Measurements from ENCODE around the gene FAM25G.

FAM25G gene

DNA sequence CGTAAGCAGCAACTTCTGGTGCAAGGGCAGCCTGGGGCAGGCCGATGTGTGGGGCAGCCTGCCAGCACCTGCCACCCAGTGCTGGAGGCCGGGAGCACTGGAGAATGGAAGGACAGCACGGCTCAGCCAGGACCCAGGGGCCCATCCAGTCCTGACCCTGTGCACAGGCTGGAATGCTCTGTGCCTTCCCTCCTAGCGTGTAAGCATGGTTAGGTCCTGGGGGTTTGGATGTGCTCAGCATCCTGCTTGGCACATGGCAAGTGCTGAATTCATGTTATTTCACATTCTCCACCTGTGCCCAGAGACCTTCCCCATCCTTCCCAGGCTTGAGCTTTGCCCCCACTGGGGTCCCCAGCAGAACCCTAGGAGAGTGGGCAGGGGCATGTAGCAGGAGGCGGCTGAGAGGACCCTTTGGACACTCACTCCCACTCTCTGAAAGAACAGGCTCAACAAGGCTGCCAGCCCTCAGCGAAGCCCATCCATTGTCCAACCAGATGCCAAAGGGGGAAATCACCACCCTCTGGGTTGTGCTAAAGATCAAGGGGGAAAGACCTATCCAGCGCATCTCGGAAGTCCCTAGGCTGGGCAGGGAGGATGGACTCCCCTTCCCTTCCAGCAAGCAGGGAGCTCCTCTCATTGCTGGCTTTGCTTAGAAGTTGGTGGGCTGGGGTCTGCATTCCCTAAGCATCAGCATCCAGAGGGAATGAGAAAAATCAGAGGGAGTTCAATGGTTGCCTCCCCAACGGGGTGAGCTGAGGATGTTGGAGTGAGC is 37.3 kb downstream of the FAM25G start:
- no peak overlapping the region for H3K4me3 ChIP-seq (ENCODE audit: extremely low read depth, insufficient read depth, low read length, poor library complexity, severe bottlenecking)
- WGBS, 2 experiments (ENCODE audit: insufficient coverage in 2 of 2), result 87 to 94% methylated on average over 8 to 9 of the region's 10 CpGs
- no peaks in the 10 kb centered on the region for H3K36me3 ChIP-seq (ENCODE audit: control insufficient read depth, insufficient read depth, low read length)
- no peaks in the 10 kb centered on the region for H3K9me3 ChIP-seq (ENCODE audit: control insufficient read depth, low read length)
- peaks cover 7% of the 10 kb centered on the region for H3K4me1 ChIP-seq (ENCODE audit: control insufficient read depth, insufficient read depth, low read length, poor library complexity, severe bottlenecking)
- H3K27ac ChIP-seq (ENCODE audit: low read depth, low read length, severe bottlenecking), result no peak overlapping the region

DNA sequence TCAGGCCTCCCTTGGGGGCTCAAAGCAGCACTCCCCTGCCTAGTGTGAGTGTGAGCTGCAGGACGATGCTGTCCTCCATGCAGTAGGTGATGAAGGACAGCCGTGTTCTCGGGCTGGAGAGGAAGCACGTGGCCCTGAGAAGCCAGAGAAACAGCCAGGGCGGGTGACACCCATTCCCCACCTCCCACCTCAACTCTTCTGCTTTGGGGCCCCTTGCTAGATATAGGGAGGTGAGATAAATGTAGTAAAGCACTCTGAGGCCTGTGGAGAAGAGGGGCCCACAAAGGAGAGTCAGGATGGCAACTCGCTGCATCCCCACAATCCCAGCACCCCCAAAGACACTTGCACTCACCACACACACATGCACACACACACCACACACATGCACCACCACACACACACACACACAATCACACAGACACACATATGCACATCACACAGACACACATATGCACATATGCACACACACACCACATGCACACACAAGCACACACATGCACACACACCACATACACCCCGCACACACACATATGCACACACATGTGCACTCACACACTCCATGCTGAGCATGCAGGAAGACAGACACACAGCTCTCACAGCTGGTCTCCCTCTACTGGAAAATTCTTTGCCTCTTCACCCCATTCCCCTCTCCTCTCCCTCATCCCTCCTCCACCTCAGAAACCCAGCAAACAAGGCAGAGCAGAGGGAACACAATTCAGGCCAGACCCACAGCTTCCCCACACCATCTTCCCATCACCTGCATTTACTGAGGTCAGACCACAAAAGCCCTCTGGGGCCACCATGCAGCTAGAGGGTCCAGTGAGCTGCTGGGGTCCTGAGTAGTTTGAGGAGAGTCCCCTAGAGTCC is 38.1 kb downstream of the FAM25G start:
- H3K4me1 ChIP-seq (ENCODE audit: control insufficient read depth, insufficient read depth, low read length, poor library complexity, severe bottlenecking), result peaks cover 7% of the 10 kb centered on the region
- WGBS, 2 experiments (ENCODE audit: insufficient coverage in 2 of 2), result 85 to 90% methylated on average over 1 to 4 of the region's 7 CpGs
- no peaks in the 10 kb centered on the region for H3K36me3 ChIP-seq (ENCODE audit: control insufficient read depth, insufficient read depth, low read length)
- no peak overlapping the region for H3K4me3 ChIP-seq (ENCODE audit: extremely low read depth, insufficient read depth, low read length, poor library complexity, severe bottlenecking)
- no peak overlapping the region for H3K27ac ChIP-seq (ENCODE audit: low read depth, low read length, severe bottlenecking)
- no peaks in the 10 kb centered on the region for H3K9me3 ChIP-seq (ENCODE audit: control insufficient read depth, low read length)

DNA sequence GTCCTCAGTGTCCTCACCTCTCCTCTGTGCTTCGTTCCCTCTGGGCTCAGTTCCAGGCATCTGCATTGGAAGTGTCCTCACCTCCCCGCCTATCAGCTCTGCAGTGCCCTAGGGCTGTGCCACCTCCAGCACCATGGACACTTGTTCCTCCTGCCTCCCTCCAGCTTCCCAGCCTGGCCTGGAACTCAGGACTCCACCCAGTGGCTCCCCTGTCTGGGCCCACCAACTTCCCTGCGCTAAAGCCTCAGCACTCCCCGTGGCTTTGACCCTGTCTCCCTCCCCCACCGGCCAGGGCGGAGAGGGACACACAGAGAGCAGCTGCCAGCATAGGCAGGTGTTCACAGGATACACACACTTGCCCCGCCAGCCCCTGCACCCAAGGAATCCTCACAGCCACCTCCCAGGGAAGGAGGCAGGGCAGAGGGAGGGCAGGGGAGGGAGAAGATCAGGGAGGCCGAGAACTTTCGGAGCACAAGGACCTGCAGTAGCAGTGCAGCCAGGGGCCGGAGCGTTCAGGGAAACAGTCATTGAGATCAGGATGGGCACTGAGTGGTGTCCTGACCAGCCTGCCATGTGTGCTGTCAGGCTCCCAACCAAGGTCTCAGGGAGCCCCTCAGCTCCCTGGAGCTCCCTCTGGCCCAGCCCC is 38.9 kb downstream of the FAM25G start:
- H3K4me3 ChIP-seq (ENCODE audit: extremely low read depth, insufficient read depth, low read length, poor library complexity, severe bottlenecking), result no peak overlapping the region
- H3K4me1 ChIP-seq (ENCODE audit: control insufficient read depth, insufficient read depth, low read length, poor library complexity, severe bottlenecking), result peaks cover under 1% of the 10 kb centered on the region
- H3K9me3 ChIP-seq (ENCODE audit: control insufficient read depth, low read length), result no peaks in the 10 kb centered on the region
- no peaks in the 10 kb centered on the region for H3K36me3 ChIP-seq (ENCODE audit: control insufficient read depth, insufficient read depth, low read length)
- WGBS, 2 experiments (ENCODE audit: insufficient coverage in 2 of 2), result 74 to 79% methylated on average over 9 to 10 of the region's 11 CpGs
- no peak overlapping the region for H3K27ac ChIP-seq (ENCODE audit: low read depth, low read length, severe bottlenecking)

DNA sequence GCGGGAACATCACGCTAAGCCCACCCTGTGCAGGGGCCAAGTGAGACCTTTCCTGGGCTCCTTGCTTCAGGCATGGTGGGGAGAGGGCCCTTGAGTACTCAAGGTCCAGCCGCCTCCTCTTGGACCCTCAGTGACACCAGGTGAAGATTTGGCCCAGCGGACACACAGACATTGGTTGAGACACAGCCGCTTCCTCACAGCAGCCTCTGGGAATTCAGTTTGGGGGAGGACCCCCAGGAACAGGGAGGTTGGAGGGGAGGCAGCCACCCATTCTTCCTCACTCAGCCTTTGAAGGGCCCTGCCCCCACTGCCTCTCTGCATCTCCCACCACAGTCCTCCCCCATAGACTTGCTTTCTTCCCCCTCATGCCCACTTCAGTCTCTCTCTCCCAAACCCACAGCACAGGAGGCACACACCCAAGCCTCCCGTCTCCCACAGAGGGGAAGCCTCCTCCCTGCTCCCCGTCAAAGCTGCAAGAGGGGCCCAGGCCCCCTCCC is 39.5 kb downstream of the FAM25G start:
- no peak overlapping the region for H3K4me3 ChIP-seq (ENCODE audit: extremely low read depth, insufficient read depth, low read length, poor library complexity, severe bottlenecking)
- WGBS, 2 experiments (ENCODE audit: insufficient coverage in 2 of 2), result 85 to 87% methylated on average over 5 to 7 of the region's 7 CpGs
- no peaks in the 10 kb centered on the region for H3K36me3 ChIP-seq (ENCODE audit: control insufficient read depth, insufficient read depth, low read length)
- H3K4me1 ChIP-seq (ENCODE audit: control insufficient read depth, insufficient read depth, low read length, poor library complexity, severe bottlenecking), result no peaks in the 10 kb centered on the region
- no peak overlapping the region for H3K27ac ChIP-seq (ENCODE audit: low read depth, low read length, severe bottlenecking)
- no peaks in the 10 kb centered on the region for H3K9me3 ChIP-seq (ENCODE audit: control insufficient read depth, low read length)

DNA sequence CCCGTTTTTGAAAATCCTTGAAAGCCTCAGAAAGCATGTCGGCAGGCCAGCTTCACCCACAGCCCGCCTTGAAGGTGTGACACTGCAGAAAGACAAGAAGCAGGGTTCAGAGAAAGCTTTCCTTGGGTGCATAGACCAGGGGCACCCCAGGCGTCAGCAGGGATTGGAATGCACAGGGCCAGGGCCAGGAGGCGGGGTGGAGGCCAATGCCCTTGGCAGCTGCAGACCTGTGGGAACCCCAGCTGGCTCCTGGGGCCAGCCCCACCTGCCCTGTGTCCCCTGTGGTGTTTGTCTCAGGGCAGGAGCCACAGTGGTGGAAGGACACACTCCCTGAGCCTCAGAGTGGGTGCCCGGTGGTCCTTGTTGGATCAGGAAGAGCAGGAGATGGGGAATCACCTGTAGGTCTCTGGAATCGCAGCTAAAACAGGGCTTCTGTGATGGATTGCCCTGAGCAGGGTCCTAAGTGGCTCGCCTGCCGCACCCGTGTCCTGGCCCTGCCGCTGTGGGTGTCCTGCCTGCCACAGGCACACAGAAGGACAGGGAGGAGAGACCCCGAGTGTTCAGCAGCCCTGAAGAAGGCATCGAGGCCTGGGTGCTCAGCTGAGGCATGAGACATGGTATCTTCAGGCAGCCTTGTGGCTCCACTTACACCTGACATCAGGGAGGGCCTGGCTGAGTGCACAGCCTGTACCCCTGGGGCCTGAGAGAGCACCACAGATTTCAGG is 40.1 kb downstream of the FAM25G start:
- H3K27ac ChIP-seq (ENCODE audit: low read depth, low read length, severe bottlenecking), result no peak overlapping the region
- no peaks in the 10 kb centered on the region for H3K36me3 ChIP-seq (ENCODE audit: control insufficient read depth, insufficient read depth, low read length)
- H3K4me3 ChIP-seq (ENCODE audit: extremely low read depth, insufficient read depth, low read length, poor library complexity, severe bottlenecking), result no peak overlapping the region
- no peaks in the 10 kb centered on the region for H3K4me1 ChIP-seq (ENCODE audit: control insufficient read depth, insufficient read depth, low read length, poor library complexity, severe bottlenecking)
- WGBS, 2 experiments (ENCODE audit: insufficient coverage in 2 of 2), result 89 to 95% methylated on average over 11 to 13 of the region's 13 CpGs
- peaks cover 5% of the 10 kb centered on the region for H3K9me3 ChIP-seq (ENCODE audit: control insufficient read depth, low read length)

DNA sequence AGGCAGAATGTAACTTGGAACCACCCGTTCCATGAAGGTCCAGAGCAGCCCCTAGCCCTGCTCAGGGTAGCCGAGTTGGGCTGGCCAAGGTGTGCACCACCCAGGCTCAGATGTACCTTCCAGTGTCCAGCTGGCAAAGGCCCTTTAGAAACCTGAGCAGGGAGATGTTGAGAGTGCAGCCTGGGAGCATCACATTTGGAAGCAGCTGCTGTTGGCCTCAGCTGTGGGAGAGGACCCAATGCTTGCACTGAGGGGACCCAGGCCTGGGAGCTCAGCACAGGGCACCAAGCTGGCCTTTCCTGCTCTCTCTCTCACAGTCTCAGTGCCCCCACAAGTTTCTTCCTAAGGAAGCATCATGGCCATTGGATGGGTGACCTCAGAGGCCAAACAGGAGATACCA is 41.1 kb downstream of the FAM25G start:
- Histone ChIP-seq H3K27ac (ENCODE audit: low read depth, low read length, severe bottlenecking) (no peak overlapping the region), H3K4me3 (ENCODE audit: extremely low read depth, insufficient read depth, low read length, poor library complexity, severe bottlenecking) (no peak overlapping the region)
- 90 to 96% methylated on average over 2 of the region's 2 CpGs for WGBS, 2 experiments (ENCODE audit: insufficient coverage in 2 of 2)

DNA sequence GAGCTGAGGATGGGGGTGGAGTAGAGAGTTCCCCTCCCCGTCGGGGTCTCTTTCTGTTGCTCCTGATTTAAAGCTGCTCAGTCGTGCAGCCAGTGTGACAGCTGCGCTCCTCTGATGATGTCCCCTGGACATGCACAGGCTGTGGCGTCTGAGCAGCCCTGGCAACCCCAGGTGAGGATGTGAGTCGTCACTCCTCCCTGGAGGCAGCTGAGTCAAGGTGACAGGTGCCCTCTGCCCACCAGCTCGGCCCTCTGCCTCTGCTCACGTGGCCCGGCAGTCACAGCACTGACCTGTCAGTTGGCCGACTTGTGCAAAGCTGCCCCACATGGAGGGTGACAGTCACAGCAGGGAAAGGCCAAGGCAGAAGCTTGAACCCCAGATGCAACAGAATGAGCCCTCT is 41.5 kb downstream of the FAM25G start:
- Histone ChIP-seq H3K9me3 (ENCODE audit: control insufficient read depth, low read length) (peaks cover 17% of the 10 kb centered on the region), H3K27ac (ENCODE audit: low read depth, low read length, severe bottlenecking) (no peak overlapping the region), H3K36me3 (ENCODE audit: control insufficient read depth, insufficient read depth, low read length) (no peaks in the 10 kb centered on the region), H3K4me3 (ENCODE audit: extremely low read depth, insufficient read depth, low read length, poor library complexity, severe bottlenecking) (no peak overlapping the region), H3K4me1 (ENCODE audit: control insufficient read depth, insufficient read depth, low read length, poor library complexity, severe bottlenecking) (no peaks in the 10 kb centered on the region)
- 88 to 91% methylated on average over 7 to 10 of the region's 10 CpGs for WGBS, 2 experiments (ENCODE audit: insufficient coverage in 2 of 2)

More for the DNA sequence above, 41.1 kb downstream of the FAM25G start:
- Histone ChIP-seq H3K36me3 (ENCODE audit: control insufficient read depth, insufficient read depth, low read length) (no peaks in the 10 kb centered on the region), H3K9me3 (ENCODE audit: control insufficient read depth, low read length) (peaks cover 15% of the 10 kb centered on the region), H3K4me1 (ENCODE audit: control insufficient read depth, insufficient read depth, low read length, poor library complexity, severe bottlenecking) (no peaks in the 10 kb centered on the region)

DNA sequence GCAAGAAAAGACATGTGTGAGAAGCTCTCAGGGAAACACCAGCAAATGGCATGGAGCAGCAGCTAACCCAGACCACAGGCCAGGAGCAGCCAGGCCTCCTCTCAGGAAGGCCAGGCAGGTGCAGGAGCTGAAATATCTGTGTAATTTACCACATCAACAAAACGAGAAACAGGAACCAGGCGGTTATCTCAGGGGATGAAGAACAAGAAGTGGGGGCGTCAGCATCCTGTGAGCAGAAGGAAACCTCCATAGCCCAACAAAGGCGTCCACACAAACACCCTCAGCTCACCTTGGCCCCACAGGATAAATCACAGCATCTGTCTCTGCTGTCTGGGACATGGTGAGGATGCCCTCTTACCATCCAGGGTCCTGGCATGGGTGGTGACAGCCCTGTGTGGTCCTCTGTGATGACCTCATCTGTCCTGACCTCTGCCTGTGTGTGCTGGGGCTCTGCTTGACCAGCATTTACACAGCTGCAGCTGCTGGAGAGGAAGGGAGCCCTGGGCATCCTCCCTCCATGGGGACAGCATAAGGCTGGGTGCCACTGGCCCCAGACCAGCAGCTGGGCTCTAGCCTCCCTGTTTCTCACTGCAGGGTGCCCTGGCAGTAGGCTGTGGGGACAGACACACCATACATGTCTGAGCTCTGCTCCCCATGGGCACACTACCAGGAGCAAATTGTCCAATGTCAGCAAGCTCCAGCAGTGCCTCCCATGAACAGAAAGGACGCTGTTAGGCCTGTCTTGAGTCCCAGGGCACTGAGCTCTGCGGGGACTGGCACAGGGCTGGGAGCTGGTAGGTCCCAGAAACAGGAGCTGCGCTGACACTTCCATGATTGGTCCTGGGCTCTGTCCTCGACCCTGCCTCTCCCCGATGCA is 42.2 kb downstream of the FAM25G start:
- Histone ChIP-seq H3K4me3 (ENCODE audit: extremely low read depth, insufficient read depth, low read length, poor library complexity, severe bottlenecking) (no peak overlapping the region), H3K36me3 (ENCODE audit: control insufficient read depth, insufficient read depth, low read length) (no peaks in the 10 kb centered on the region), H3K27ac (ENCODE audit: low read depth, low read length, severe bottlenecking) (no peak overlapping the region), H3K4me1 (ENCODE audit: control insufficient read depth, insufficient read depth, low read length, poor library complexity, severe bottlenecking) (no peaks in the 10 kb centered on the region), H3K9me3 (ENCODE audit: control insufficient read depth, low read length) (peaks cover 17% of the 10 kb centered on the region)
- WGBS, 2 experiments (ENCODE audit: insufficient coverage in 2 of 2), result 78 to 84% methylated on average over 5 of the region's 9 CpGs

DNA sequence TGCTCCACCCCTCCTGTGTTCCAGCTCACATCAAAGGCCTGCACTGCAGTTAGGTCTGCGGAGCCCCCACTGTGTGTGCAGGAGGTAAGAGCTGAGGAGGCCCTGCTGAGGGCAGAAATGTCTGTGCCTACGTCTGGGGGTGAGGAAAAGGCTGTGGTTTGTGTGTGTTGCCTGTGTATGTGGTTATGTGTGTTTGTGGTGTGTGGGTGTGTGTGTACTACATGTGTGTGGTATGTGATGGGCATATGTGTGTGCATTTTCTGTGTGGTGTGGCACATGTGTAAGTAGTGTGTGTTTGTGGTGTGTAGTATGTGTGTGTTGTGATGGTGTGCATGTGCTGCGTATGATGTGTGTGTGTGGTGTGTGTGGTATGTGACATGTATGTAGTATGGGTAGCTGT is 43.8 kb downstream of the FAM25G start:
- H3K4me1 ChIP-seq (ENCODE audit: control insufficient read depth, insufficient read depth, low read length, poor library complexity, severe bottlenecking), result no peaks in the 10 kb centered on the region
- no peaks in the 10 kb centered on the region for H3K36me3 ChIP-seq (ENCODE audit: control insufficient read depth, insufficient read depth, low read length)
- no peak overlapping the region for H3K4me3 ChIP-seq (ENCODE audit: extremely low read depth, insufficient read depth, low read length, poor library complexity, severe bottlenecking)
- peaks cover 17% of the 10 kb centered on the region for H3K9me3 ChIP-seq (ENCODE audit: control insufficient read depth, low read length)
- H3K27ac ChIP-seq (ENCODE audit: low read depth, low read length, severe bottlenecking), result no peak overlapping the region
- WGBS, 2 experiments (ENCODE audit: insufficient coverage in 2 of 2), result 72 to 89% methylated on average over 2 to 3 of the region's 3 CpGs
